Natural killer cell (primary cell): ENCODE data around the gene CENPH. TPM values are rescaled to one million over a fixed set of nuclear protein-coding genes. Genes with fewer than 3 reads are reported as not detected.
"Not testable (repeated sequence)": the region's sequence is repeated elsewhere in the genome, so short reads cannot be mapped to it uniquely, and the experiment has no call there.

Experiments used
- ATAC-seq, 3 donors: fragments of 150-1000 bp in 2 of 3; fragments of 200-7000 bp in 1 of 3; cut with Tn5 transposase; 1 replicate in 1 of 3; 2 replicates in 2 of 3; pipeline ENCODE4 v1.10.0; 2021; ENCODE audit warnings: mild to moderate bottlenecking in 2 of 3, moderate library complexity in 2 of 3
- DNase-seq, 2 donors: peaks; one replicate each; pipeline versions ENCODE4 v3.0.0 to v3.0.0-alpha.2; 2013 to 2021; ENCODE audit warnings: mixed read lengths in 1 of 2
- H3K27ac ChIP-seq: one replicate; pipeline ENCODE4 v1.5.1; 2013; ENCODE audit warnings: mild to moderate bottlenecking, low read length
- H3K27me3 ChIP-seq: one replicate; pipeline ENCODE4 v1.6.1; 2013; ENCODE audit warnings: low read length; ENCODE audit not compliant: control insufficient read depth, insufficient read depth
- H3K36me3 ChIP-seq: one replicate; pipeline ENCODE4 v1.6.1; 2013; ENCODE audit warnings: low read length; ENCODE audit not compliant: control insufficient read depth, insufficient read depth
- H3K4me1 ChIP-seq: one replicate; pipeline ENCODE4 v1.6.1; 2013; ENCODE audit warnings: low read length; ENCODE audit not compliant: control insufficient read depth, insufficient read depth
- H3K4me3 ChIP-seq: one replicate; pipeline ENCODE4 v1.5.1; 2013; ENCODE audit warnings: low read length
- H3K9me3 ChIP-seq: one replicate; pipeline ENCODE4 v1.6.1; 2013; ENCODE audit warnings: low read length; ENCODE audit not compliant: control insufficient read depth, insufficient read depth
- H3K27ac Mint-ChIP-seq, 2 donors: one replicate each; pipeline ENCODE4 v1.8.0; 2022; ENCODE audit warnings: mild to moderate bottlenecking in 2 of 2, mixed read lengths in 2 of 2, moderate library complexity in 1 of 2
- H3K27me3 Mint-ChIP-seq, 2 donors: one replicate each; pipeline ENCODE4 v1.8.0; 2022; ENCODE audit warnings: low read depth in 2 of 2, mixed read lengths in 2 of 2
- H3K36me3 Mint-ChIP-seq: one replicate; pipeline ENCODE4 v1.8.0; 2022; ENCODE audit warnings: mixed read lengths
- H3K4me1 Mint-ChIP-seq, 2 donors: one replicate each; pipeline ENCODE4 v1.8.0; 2022; ENCODE audit warnings: mixed read lengths in 2 of 2
- H3K4me3 Mint-ChIP-seq: one replicate; pipeline ENCODE4 v1.8.0; 2022; ENCODE audit warnings: mild to moderate bottlenecking, moderate library complexity, mixed read lengths
- H3K9me3 Mint-ChIP-seq, 2 donors: one replicate each; pipeline ENCODE4 v1.8.0; 2022; ENCODE audit warnings: mixed read lengths in 2 of 2
- CTCF ChIP-seq: fragments of 200-600 bp; IDR thresholded peaks from one replicate; pipeline ENCODE4 v1.8.0; 2022; ENCODE audit warnings: antibody characterized with exemption
- WGBS: methylation state at CpG from one replicate; pipeline ENCODE4 v1.1.7; 2013; ENCODE audit warnings: missing lambda C conversion rate; ENCODE audit not compliant: insufficient coverage; 5-methylcytosine and 5-hydroxymethylcytosine counted together
- intact Hi-C: fragments of 100-400 bp; cut with micrococcal nuclease; formaldehyde crosslinking; loops from one replicate; pipeline ENCODE4 v1.14.2; 2022
- total RNA-seq, 4 donors: library from RNA; stranded (reverse); fragments of 120-200 nt in 1 of 4; gene quantifications; one replicate each; pipeline versions ENCODE4 v1.2.3 to v1.2.4, GENCODE V29; 2013 to 2022

CENPH gene
- total RNA-seq, 3 donors from 2014 or later (not counting 1 experiment from before 2014, with no cell fraction given) = 5.6 to 6.4 (median 5.6) TPM

- Mint-ChIP-seq H3K4me3 (no peak overlapping the region), H3K27me3 (no peaks in the 10 kb centered on the region), H3K9me3 (no peaks in the 10 kb centered on the region), H3K27ac (peak overlapping the region in 1 of 2 donors; percentile 28), H3K36me3 (no peaks in the 10 kb centered on the region), H3K4me1 (peaks cover 13 to 23% of the 10 kb centered on the region in 2 donors)
- no peak for TF ChIP-seq CTCF
- Histone ChIP-seq H3K27me3 (no peaks in the 10 kb centered on the region), H3K4me1 (peaks cover 4% of the 10 kb centered on the region), H3K36me3 (no peaks in the 10 kb centered on the region), H3K9me3 (no peaks in the 10 kb centered on the region), H3K4me3 (no peak overlapping the region), H3K27ac (no peak overlapping the region)
- intact Hi-C loops = loop anchor here (2.0 kb wide), 1 partner anchor 53 kb away; the partner anchor contains the start of gene CCNB1
- ATAC-seq (no peak), DNase-seq (no peak)
Observed at GRCh38 chr5:69219939-69220338, 30.6 kb downstream of the CENPH start.

- H3K36me3 Mint-ChIP-seq, H3K4me3 Mint-ChIP-seq, DNase-seq, H3K27me3 ChIP-seq, ATAC-seq, intact Hi-C loops, H3K9me3 Mint-ChIP-seq, H3K27me3 Mint-ChIP-seq, H3K9me3 ChIP-seq, H3K4me3 ChIP-seq, H3K36me3 ChIP-seq, H3K27ac Mint-ChIP-seq, H3K27ac ChIP-seq, H3K4me1 ChIP-seq: not testable (repeated sequence)
- peaks cover 13 to 23% of the 10 kb centered on the region in 2 donors for H3K4me1 Mint-ChIP-seq
- WGBS = 98% methylated on average over 13 of the region's 18 CpGs
Observed at GRCh38 chr5:69220371-69220770, 31.0 kb downstream of the CENPH start.

DNA sequence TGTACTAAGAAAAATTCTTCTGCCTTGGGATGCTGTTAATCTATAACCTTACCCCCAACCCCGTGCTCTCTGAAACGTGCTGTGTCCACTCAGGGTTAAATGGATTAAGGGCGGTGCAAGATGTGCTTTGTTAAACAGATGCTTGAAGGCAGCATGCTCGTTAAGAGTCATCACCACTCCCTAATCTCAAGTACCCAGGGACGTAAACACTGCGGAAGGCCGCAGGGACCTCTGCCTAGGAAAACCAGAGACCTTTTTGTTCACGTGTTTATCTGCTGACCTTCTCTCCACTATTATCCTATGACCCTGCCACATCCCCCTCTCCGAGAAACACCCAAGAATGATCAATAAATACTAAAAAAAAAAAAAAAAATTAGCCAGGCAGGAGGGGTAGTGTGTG lies 31.4 kb downstream of the CENPH start:
- H3K36me3 Mint-ChIP-seq, ATAC-seq, intact Hi-C loops, H3K27me3 ChIP-seq, H3K36me3 ChIP-seq, H3K27me3 Mint-ChIP-seq, DNase-seq, H3K4me1 ChIP-seq, H3K9me3 Mint-ChIP-seq, H3K9me3 ChIP-seq, H3K27ac ChIP-seq, H3K27ac Mint-ChIP-seq, H3K4me3 ChIP-seq, H3K4me3 Mint-ChIP-seq: not testable (repeated sequence)
- peaks cover 13 to 23% of the 10 kb centered on the region in 2 donors for H3K4me1 Mint-ChIP-seq
- WGBS = 95% methylated on average over 4 of the region's 9 CpGs

GRCh38 chr5:69224520-69224919 lies 35.1 kb downstream of the CENPH start:
- H3K4me3 ChIP-seq = no peak overlapping the region
- Mint-ChIP-seq H3K36me3 (no peaks in the 10 kb centered on the region), H3K27ac (no peak overlapping the region), H3K27me3 (no peaks in the 10 kb centered on the region), H3K9me3 (no peaks in the 10 kb centered on the region), H3K4me3 (no peak overlapping the region), H3K4me1 (no peaks in the 10 kb centered on the region)
- ATAC-seq (no peak), DNase-seq (no peak)
- intact Hi-C loops = no loop called here
- peaks cover 12% of the 10 kb centered on the region for H3K36me3 ChIP-seq
- 97% methylated on average over 8 of the region's 8 CpGs for WGBS
- H3K4me1 ChIP-seq = no peaks in the 10 kb centered on the region
- H3K9me3 ChIP-seq = no peaks in the 10 kb centered on the region
- no peaks in the 10 kb centered on the region for H3K27me3 ChIP-seq
- TF ChIP-seq CTCF = no peak
- H3K27ac ChIP-seq = no peak overlapping the region

- H3K9me3 ChIP-seq = no peaks in the 10 kb centered on the region
- no peak for ATAC-seq
- DNase-seq = no peak
- Mint-ChIP-seq H3K36me3 (no peaks in the 10 kb centered on the region), H3K27me3 (no peaks in the 10 kb centered on the region), H3K27ac (no peak overlapping the region), H3K9me3 (no peaks in the 10 kb centered on the region), H3K4me1 (no peaks in the 10 kb centered on the region), H3K4me3 (no peak overlapping the region)
- H3K36me3 ChIP-seq = peaks cover 17% of the 10 kb centered on the region
- intact Hi-C loops = no loop called here
- no peak overlapping the region for H3K27ac ChIP-seq
- no peak for TF ChIP-seq CTCF
- H3K4me3 ChIP-seq = no peak overlapping the region
- no peaks in the 10 kb centered on the region for H3K27me3 ChIP-seq
- 100% methylated on average over 4 of the region's 4 CpGs for WGBS
- H3K4me1 ChIP-seq = no peaks in the 10 kb centered on the region
Observed at GRCh38 chr5:69225860-69226259, 36.5 kb downstream of the CENPH start.
